Adrenal gland (tissue), 5 donors: ENCODE measurements around the gene REXO1.

Experiments used
- POLR2A ChIP-seq, 2 donors: fragments of 450-650 bp; IDR thresholded peaks; one replicate each; pipeline ENCODE4 v1.6.1; 2017; ENCODE audit warnings: antibody characterized with exemption in 2 of 2, mild to moderate bottlenecking in 2 of 2, moderate library complexity in 1 of 2
- TF ChIP-seq, protein P1 (sequence below), 6 experiments: fragments of 450-650 bp in 4 of 6; fragments of 200-600 bp in 2 of 6; sonication (generic) in 1 of 6; IDR thresholded peaks; 1 replicate in 5 of 6; 2 replicates in 1 of 6; pipeline versions ENCODE4 v1.5.1 to v1.8.0; 2016 to 2021; ENCODE audit warnings: antibody characterized with exemption in 6 of 6, mild to moderate bottlenecking in 2 of 6, moderate library complexity in 1 of 6
- donor health status: DM: no; HTN: no; CAD: no.

DNA sequence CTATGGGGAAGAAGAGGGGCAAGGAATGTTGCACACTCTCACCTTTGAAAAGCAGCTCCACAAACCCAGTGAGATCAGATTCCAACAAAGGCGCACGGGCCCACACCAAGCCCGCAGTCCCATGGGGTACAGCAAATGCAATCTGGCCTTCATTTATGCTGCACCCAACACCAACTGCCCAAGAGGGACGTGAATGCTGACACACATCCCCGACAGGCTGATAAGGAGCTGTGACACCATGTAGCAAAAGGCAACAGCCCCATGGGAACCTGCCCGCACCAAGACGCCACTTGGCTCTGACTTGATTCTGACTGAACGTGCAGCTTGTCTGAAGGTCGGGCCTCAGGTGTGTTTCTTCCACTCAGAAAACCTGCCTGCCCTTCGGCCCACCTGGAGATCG, 17.3 kb downstream of the REXO1 start:
- TF ChIP-seq, protein P1, sequence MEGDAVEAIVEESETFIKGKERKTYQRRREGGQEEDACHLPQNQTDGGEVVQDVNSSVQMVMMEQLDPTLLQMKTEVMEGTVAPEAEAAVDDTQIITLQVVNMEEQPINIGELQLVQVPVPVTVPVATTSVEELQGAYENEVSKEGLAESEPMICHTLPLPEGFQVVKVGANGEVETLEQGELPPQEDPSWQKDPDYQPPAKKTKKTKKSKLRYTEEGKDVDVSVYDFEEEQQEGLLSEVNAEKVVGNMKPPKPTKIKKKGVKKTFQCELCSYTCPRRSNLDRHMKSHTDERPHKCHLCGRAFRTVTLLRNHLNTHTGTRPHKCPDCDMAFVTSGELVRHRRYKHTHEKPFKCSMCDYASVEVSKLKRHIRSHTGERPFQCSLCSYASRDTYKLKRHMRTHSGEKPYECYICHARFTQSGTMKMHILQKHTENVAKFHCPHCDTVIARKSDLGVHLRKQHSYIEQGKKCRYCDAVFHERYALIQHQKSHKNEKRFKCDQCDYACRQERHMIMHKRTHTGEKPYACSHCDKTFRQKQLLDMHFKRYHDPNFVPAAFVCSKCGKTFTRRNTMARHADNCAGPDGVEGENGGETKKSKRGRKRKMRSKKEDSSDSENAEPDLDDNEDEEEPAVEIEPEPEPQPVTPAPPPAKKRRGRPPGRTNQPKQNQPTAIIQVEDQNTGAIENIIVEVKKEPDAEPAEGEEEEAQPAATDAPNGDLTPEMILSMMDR (IDR thresholded peaks at IDR 0.05): no peak
- no peak for TF ChIP-seq POLR2A (IDR thresholded peaks at IDR 0.05)
